HepG2 (cell line): ENCODE results near the gene HDAC4. TPM values are rescaled to one million over a fixed set of nuclear protein-coding genes. Genes with fewer than 3 reads are reported as not detected.

Source experiments
- ATAC-seq: fragments of 200-7000 bp; cut with Tn5 transposase; 3 replicates; pipeline ENCODE4 v1.9.1; 2020; ENCODE audit warnings: mild to moderate bottlenecking, moderate library complexity
- BruUV-seq: library from RNA; stranded (reverse); fragments of 400-500 nt; replicated peaks from 2 replicates; lab custom pipeline; 2021; lab: Mats Ljungman, UMichigan
- CTCF ChIA-PET: fragments of 300-600 bp; formaldehyde crosslinking; extraction: SDS; loops from one replicate; lab custom pipeline; 2021; ENCODE audit warnings: low total read pairs, inconsistent platforms, low intra/inter-chr PET ratio; lab: Yijun Ruan, JAX
- POLR2A ChIA-PET: fragments of 350-600 bp; sonication (Branson Sonifier 250); formaldehyde crosslinking; loops from one replicate; lab custom pipeline; 2020; ENCODE audit warnings: antibody characterized with exemption, inconsistent platforms; lab: Yijun Ruan, JAX
- DNase-seq: peaks from one replicate; pipeline ENCODE4 v3.0.0-alpha.2; 2015; ENCODE audit warnings: low spot score
- FAIRE-seq: peaks from 3 replicates; lab custom pipeline; 2011; peaks lifted over from hg19 to GRCh38; lab: Jason Lieb, UNC
- H2AFZ ChIP-seq: one replicate; pipeline ENCODE4 v1.6.1; 2011; ENCODE audit warnings: low read length, inconsistent platforms
- H3K27ac ChIP-seq: fragments of 300-600 bp; 3 replicates; pipeline ENCODE4 v1.8.0; 2011; ENCODE audit warnings: mixed run types, mild to moderate bottlenecking, mixed read lengths, low read length, inconsistent platforms; ENCODE audit not compliant: insufficient read depth; ENCODE audit errors: extremely low read length
- H3K27me3 ChIP-seq, 2 experiments: fragments of 200-600 bp in 1 of 2; 2 replicates in 1 of 2; 3 replicates in 1 of 2; pipeline versions ENCODE4 v1.6.0 to v1.8.0; 2011; ENCODE audit warnings: low read length in 2 of 2, mild to moderate bottlenecking in 2 of 2, moderate library complexity in 2 of 2, inconsistent platforms in 1 of 2; ENCODE audit not compliant: insufficient read depth in 2 of 2, control insufficient read depth in 1 of 2
- H3K36me3 ChIP-seq, 2 experiments: fragments of 200-600 bp in 1 of 2; replicated peaks in 1 of 2; 2 replicates in 1 of 2; 3 replicates in 1 of 2; pipeline versions ENCODE4 v1.5.1 to v1.8.0; 2011; ENCODE audit warnings: low read length in 2 of 2, inconsistent platforms in 1 of 2; ENCODE audit not compliant: insufficient read depth in 2 of 2, control insufficient read depth in 1 of 2
- H3K4me1 ChIP-seq: 2 replicates; pipeline ENCODE4 v1.5.1; 2012; ENCODE audit warnings: low read length, inconsistent platforms; ENCODE audit not compliant: insufficient read depth
- H3K4me2 ChIP-seq: 2 replicates; pipeline ENCODE4 v1.6.0; 2011; ENCODE audit warnings: low read depth, low read length, inconsistent platforms
- H3K4me3 ChIP-seq, 3 experiments: fragments of 200-600 bp in 1 of 3; sonication (generic), shearing (Covaris generic) in 1 of 3; replicated peaks in 1 of 3; 2 replicates each; pipeline ENCODE4 v1.5.1; 2011 to 2016; ENCODE audit warnings: low read length in 3 of 3, inconsistent platforms in 2 of 3, low read depth in 2 of 3, mild to moderate bottlenecking in 2 of 3, control low read depth in 1 of 3, mixed read lengths in 1 of 3; ENCODE audit not compliant: insufficient read depth in 1 of 3
- H3K79me2 ChIP-seq: one replicate; pipeline ENCODE4 v1.6.1; 2011; ENCODE audit warnings: low read length, inconsistent platforms; ENCODE audit not compliant: insufficient read depth
- H3K9ac ChIP-seq: 2 replicates; pipeline ENCODE4 v1.6.0; 2011; ENCODE audit warnings: mild to moderate bottlenecking, low read depth, low read length, inconsistent platforms; ENCODE audit not compliant: insufficient read depth
- H3K9me3 ChIP-seq: 2 replicates; pipeline ENCODE4 v1.5.1; 2012; ENCODE audit warnings: mild to moderate bottlenecking, low read length
- H4K20me1 ChIP-seq: 2 replicates; pipeline ENCODE4 v1.6.0; 2011; ENCODE audit warnings: inconsistent platforms, mild to moderate bottlenecking, low read length, moderate library complexity; ENCODE audit not compliant: insufficient read depth
- AKAP8 ChIP-seq: sonication (generic); formaldehyde crosslinking; IDR thresholded peaks from 2 replicates; pipeline ENCODE4 v1.5.1; 2020; ENCODE audit warnings: mild to moderate bottlenecking, missing genetic modification reagents
- HMGA1 ChIP-seq: sonication (generic); formaldehyde crosslinking; conservative IDR thresholded peaks from 2 replicates; pipeline ENCODE4 v1.4.0; 2020; ENCODE audit warnings: missing genetic modification reagents
- NCOR1 ChIP-seq: fragments of 200-600 bp; sonication (generic); IDR thresholded peaks from 2 replicates; pipeline ENCODE4 v1.7.0; 2017; ENCODE audit warnings: antibody characterized with exemption, low read length, borderline replicate concordance
- NFRKB ChIP-seq: fragments of 450-650 bp; IDR thresholded peaks from 2 replicates; pipeline ENCODE4 v1.6.1; 2017
- RARG ChIP-seq: sonication (generic); formaldehyde crosslinking; IDR thresholded peaks from 2 replicates; pipeline ENCODE4 v1.4.0; 2020; ENCODE audit warnings: low read depth, mild to moderate bottlenecking, missing genetic modification reagents
- YEATS4 ChIP-seq: sonication (generic); formaldehyde crosslinking; IDR thresholded peaks from 2 replicates; pipeline ENCODE4 v1.4.0; 2020; ENCODE audit warnings: missing genetic modification reagents, borderline replicate concordance
- ZNF296 ChIP-seq: sonication (generic); formaldehyde crosslinking; conservative IDR thresholded peaks from 2 replicates; pipeline ENCODE4 v1.5.0; 2020; ENCODE audit warnings: mild to moderate bottlenecking, missing genetic modification reagents
- ZNF550 ChIP-seq: sonication (generic); formaldehyde crosslinking; IDR thresholded peaks from 2 replicates; pipeline ENCODE4 v1.4.0; 2020; ENCODE audit warnings: mild to moderate bottlenecking, missing genetic modification reagents, borderline replicate concordance
- ZNF878 ChIP-seq: sonication (generic); formaldehyde crosslinking; IDR thresholded peaks from 2 replicates; pipeline ENCODE4 v1.8.1; 2023; ENCODE audit warnings: mild to moderate bottlenecking, missing genetic modification reagents, moderate library complexity
- WGBS: methylation state at CpG from one replicate; pipeline ENCODE4 v1.1.6; 2017; ENCODE audit warnings: low lambda C conversion rate; 5-methylcytosine and 5-hydroxymethylcytosine counted together
- in situ Hi-C: cut with HindIII; loops from 2 replicates; pipeline ENCODE4 v1.10.0; 2017; ENCODE audit warnings: low pct_unique_long_range_greater_than_20kb; ENCODE audit not compliant: extremely low pct_ligation_motif_present
- intact Hi-C: fragments of 100-400 bp; cut with micrococcal nuclease; formaldehyde crosslinking; loops from one replicate; pipeline ENCODE4 v1.10.0; 2022; ENCODE audit not compliant: unreplicated experiment
- polyA plus RNA-seq, 8 experiments: library from polyadenylated mRNA; depleted of rRNA in 3 of 8; stranded (reverse) in 7 of 8; unstranded in 1 of 8; fragments of >200 nt; fragmentation: Illumina TruSeq in 4 of 8; extraction: Trizol in 4 of 8; gene quantifications; 2 replicates each; pipeline versions ENCODE4 v1.2.1 to v1.2.3, GENCODE V29; 2011 to 2016; ENCODE audit warnings: low read depth in 4 of 8, missing spikeins in 1 of 8, mixed read lengths in 1 of 8; ENCODE audit not compliant: insufficient read depth in 1 of 8
- total RNA-seq, 5 experiments: library from RNA; depleted of rRNA; stranded (reverse); fragments of >200 nt; fragmentation: Illumina TruSeq; extraction: Trizol; gene quantifications; 2 replicates each; pipeline ENCODE4 v1.2.3, GENCODE V29; 2016; ENCODE audit warnings: low read depth in 1 of 5
- TF ChIP-seq, protein P1 (sequence below): sonication (generic); formaldehyde crosslinking; IDR thresholded peaks from 2 replicates; pipeline ENCODE4 v1.8.1; 2023; ENCODE audit warnings: mild to moderate bottlenecking, missing genetic modification reagents
- TF ChIP-seq, protein P2 (sequence below): sonication (generic); formaldehyde crosslinking; IDR thresholded peaks from 2 replicates; pipeline ENCODE4 v1.4.0; 2020; ENCODE audit warnings: mild to moderate bottlenecking, missing genetic modification reagents
- TF ChIP-seq, protein P3 (sequence below): IDR thresholded peaks from 2 replicates; pipeline ENCODE4 v1.6.1; 2016; ENCODE audit warnings: missing biosample characterization, missing genetic modification reagents, low read depth
- TF ChIP-seq, protein P4 (sequence below): sonication (generic); formaldehyde crosslinking; IDR thresholded peaks from 2 replicates; pipeline ENCODE4 v1.4.0; 2020; ENCODE audit warnings: missing genetic modification reagents

The HDAC4 gene
- total and polyA plus RNA-seq, 2 of the 13 experiments (the other 11 are each of a cell fraction or from before 2014, with no cell fraction given): 10.1 to 11.5 TPM

DNA sequence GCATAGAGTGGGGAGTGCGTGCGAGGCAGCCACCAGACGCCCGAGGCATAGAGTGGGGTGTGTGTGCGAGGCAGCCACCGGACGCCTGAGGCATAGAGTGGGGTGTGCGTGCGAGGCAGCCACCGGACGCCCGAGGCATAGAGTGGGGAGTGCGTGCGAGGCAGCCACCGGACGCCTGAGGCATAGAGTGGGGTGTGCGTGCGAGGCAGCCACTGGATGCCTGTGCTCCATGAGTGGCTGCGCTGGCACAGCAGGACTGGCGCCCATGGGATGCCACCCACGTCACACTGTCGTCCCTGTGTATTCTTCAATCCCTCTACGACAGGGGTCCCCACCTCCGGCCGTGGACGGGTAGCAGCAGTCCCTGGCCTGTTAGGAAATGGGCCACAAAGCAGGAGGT is 221.9 kb downstream of the HDAC4 start:
- no peak for DNase-seq
- H3K36me3 ChIP-seq: peaks cover 6 to 32% of the 10 kb centered on the region in 2 experiments; a peak in 3 of 5 replicates
- H3K4me3 ChIP-seq: no peak overlapping the region
- H3K79me2 ChIP-seq: no peaks in the 10 kb centered on the region
- no peak overlapping the region for H2AFZ ChIP-seq
- in situ Hi-C loops (no loop called here), intact Hi-C loops (no loop called here)
- CTCF ChIA-PET: no interaction called here
- no TSS peak for BruUV-seq
- no peak overlapping the region for H3K9ac ChIP-seq
- H3K27ac ChIP-seq: no peak overlapping the region
- H3K9me3 ChIP-seq: no peaks in the 10 kb centered on the region
- no peak overlapping the region for H3K4me2 ChIP-seq
- H3K4me1 ChIP-seq: peaks cover 24% of the 10 kb centered on the region
- 99% methylated on average over 26 of the region's 26 CpGs for WGBS
- POLR2A ChIA-PET: no interaction called here
- no peaks in the 10 kb centered on the region for H4K20me1 ChIP-seq
- H3K27me3 ChIP-seq: no peaks in the 10 kb centered on the region
- ATAC-seq: no peak
- FAIRE-seq: no peak
- TF ChIP-seq HMGA1 (CRISPR knock-in tag) (no peak), AKAP8 (CRISPR knock-in tag) (no peak), NFRKB (no peak), ZNF878 (CRISPR knock-in tag) (no peak), RARG (CRISPR knock-in tag) (no peak), ZNF550 (CRISPR knock-in tag) (no peak), ZNF296 (no peak), NCOR1 (no peak), YEATS4 (CRISPR knock-in tag) (no peak)
- TF ChIP-seq, protein P1, sequence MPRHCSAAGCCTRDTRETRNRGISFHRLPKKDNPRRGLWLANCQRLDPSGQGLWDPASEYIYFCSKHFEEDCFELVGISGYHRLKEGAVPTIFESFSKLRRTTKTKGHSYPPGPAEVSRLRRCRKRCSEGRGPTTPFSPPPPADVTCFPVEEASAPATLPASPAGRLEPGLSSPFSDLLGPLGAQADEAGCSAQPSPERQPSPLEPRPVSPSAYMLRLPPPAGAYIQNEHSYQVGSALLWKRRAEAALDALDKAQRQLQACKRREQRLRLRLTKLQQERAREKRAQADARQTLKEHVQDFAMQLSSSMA (CRISPR knock-in tag): no peak
- TF ChIP-seq, protein P2, sequence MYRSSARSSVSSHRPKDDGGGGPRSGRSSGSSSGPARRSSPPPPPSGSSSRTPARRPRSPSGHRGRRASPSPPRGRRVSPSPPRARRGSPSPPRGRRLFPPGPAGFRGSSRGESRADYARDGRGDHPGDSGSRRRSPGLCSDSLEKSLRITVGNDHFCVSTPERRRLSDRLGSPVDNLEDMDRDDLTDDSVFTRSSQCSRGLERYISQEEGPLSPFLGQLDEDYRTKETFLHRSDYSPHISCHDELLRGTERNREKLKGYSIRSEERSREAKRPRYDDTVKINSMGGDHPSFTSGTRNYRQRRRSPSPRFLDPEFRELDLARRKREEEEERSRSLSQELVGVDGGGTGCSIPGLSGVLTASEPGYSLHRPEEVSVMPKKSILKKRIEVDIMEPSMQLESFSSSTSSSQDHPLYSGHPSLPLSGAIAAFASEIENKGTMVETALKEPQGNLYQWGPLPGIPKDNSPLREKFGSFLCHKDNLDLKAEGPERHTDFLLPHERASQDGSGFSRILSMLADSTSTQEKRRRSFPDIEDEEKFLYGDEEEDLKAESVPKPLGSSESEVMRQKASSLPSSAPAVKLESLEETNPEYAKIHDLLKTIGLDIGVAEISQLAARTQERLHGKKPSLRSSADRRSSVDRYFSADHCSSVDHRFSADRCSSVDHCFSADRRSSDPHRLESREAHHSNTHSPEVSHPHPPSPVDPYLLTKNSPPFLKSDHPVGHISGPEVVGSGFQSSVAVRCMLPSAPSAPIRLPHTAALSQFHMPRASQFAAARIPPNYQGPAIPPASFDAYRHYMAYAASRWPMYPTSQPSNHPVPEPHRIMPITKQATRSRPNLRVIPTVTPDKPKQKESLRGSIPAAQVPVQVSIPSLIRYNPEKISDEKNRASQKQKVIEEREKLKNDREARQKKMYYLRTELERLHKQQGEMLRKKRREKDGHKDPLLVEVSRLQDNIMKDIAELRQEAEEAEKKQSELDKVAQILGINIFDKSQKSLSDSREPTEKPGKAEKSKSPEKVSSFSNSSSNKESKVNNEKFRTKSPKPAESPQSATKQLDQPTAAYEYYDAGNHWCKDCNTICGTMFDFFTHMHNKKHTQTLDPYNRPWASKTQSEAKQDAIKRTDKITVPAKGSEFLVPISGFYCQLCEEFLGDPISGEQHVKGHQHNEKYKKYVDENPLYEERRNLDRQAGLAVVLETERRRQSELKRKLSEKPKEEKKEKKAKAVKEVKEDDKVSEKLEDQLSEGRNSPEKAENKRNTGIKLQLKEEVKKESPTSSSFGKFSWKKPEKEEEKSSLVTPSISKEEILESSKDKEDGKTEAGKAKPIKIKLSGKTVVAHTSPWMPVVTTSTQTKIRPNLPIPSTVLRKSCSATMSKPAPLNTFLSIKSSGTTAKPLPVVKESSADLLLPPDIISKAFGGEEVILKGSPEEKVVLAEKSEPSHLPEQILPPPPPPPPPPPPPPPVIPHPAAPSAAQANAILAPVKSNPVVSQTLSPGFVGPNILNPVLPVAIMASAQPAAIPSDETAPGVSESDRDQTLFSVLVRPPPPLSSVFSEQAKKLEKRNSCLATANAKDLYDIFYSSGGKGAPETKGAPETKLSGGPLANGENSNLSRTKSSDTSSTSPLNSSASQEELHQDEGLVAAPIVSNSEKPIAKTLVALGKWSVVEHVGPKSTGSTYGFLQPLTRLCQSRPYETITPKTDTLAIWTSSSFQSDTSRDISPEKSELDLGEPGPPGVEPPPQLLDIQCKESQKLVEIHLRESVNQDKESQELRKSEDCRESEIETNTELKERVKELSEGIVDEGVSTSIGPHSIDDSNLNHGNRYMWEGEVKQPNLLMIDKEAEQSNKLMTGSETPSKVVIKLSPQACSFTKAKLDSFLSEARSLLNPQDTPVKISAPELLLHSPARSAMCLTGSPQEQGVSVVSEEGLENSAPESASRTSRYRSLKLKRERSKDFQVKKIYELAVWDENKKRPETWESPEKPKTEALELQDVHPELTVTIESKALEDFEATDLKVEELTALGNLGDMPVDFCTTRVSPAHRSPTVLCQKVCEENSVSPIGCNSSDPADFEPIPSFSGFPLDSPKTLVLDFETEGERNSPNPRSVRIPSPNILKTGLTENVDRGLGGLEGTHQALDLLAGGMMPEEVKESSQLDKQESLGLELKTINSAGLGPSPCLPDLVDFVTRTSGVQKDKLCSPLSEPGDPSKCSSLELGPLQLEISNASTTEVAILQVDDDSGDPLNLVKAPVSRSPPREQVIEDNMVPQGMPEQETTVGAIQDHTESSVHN: no peak
- TF ChIP-seq, protein P3, sequence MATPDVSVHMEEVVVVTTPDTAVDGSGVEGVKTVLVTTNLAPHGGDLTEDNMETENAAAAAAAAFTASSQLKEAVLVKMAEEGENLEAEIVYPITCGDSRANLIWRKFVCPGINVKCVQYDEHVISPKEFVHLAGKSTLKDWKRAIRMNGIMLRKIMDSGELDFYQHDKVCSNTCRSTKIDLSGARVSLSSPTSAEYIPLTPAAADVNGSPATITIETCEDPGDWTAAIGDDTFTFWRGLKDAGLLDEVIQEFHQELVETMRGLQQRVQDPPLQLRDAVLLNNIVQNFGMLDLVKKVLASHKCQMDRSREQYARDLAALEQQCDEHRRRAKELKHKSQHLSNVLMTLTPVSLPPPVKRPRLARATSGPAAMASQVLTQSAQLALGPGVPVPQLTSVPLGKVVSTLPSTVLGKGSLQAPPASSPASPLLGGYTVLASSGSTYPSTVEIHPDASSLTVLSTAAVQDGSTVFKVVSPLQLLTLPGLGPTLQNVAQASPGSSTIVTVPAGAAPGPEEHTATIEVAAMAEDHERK (CRISPR knock-in tag): no peak
- TF ChIP-seq, protein P4, sequence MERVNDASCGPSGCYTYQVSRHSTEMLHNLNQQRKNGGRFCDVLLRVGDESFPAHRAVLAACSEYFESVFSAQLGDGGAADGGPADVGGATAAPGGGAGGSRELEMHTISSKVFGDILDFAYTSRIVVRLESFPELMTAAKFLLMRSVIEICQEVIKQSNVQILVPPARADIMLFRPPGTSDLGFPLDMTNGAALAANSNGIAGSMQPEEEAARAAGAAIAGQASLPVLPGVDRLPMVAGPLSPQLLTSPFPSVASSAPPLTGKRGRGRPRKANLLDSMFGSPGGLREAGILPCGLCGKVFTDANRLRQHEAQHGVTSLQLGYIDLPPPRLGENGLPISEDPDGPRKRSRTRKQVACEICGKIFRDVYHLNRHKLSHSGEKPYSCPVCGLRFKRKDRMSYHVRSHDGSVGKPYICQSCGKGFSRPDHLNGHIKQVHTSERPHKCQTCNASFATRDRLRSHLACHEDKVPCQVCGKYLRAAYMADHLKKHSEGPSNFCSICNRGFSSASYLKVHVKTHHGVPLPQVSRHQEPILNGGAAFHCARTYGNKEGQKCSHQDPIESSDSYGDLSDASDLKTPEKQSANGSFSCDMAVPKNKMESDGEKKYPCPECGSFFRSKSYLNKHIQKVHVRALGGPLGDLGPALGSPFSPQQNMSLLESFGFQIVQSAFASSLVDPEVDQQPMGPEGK: no peak
